HG03045 (cell line): ENCODE measurements around the gene SHLD3.
"Not testable (repeated sequence)": the region's sequence is repeated elsewhere in the genome, so short reads cannot be mapped to it uniquely, and the experiment has no call there.

Experiments used
- ATAC-seq: cut with Tn5 transposase; IDR thresholded peaks from one replicate; pipeline ENCODE4 v1.9.1; 2021; ENCODE audit warnings: mild to moderate bottlenecking, moderate library complexity; ENCODE audit not compliant: unreplicated experiment

SHLD3 gene, protein sequence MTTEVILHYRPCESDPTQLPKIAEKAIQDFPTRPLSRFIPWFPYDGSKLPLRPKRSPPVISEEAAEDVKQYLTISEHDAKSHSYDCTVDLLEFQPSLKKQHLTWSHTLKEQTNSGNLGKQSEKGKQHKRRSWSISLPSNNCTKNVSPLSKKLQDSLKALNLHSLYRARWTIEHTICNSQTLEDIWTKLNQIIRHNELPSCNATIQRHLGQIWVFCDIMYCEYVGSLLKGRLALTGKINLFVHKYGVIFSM

DNA sequence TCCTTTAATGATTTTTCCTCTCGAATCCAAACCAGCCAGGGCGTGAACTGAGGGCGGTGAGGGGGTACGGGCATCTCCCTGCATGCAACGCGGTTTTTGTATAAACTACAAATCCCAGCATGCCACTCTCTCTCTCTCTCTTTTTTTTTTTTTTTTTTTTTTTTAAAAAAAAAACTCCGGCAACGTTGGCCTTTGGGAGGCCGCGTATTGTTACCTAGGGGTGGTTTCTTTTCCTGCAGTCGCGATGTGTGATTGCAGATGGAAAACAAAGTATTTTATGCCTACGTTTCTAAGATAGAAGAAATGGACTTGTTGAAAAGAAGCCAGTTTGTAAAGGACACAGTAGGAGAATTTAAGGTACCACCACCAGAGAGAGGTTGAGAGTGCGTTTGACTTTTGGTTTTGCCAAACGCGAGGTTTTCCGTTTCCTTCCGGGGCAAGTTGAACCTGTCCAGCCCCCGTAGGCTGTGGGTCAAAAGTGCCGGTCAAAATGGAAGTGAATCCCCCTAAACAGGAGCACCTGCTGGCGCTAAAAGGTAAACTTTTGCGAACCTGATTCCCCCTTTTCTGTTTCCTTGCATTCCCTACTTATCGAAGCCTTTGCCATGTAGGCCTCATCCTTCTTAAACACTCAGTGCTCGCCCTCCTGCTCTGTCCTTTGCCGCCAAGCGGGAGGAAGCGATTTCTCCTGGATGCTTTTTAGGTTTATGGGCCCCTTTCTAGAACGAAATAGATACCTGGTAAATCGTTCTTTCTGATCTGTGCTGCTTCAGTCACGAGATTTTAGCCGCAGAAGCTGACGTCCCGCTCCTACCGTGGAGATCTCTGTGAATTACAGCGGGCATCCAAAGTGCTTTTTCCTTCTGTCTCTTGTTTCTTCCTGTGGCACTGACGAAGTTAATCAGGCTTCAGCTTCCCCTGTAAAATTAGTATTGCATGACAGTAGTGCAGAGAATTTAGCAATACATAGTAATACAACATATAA lies at the start of gene SHLD3, which contains the start of gene TRAPPC13:
TSS of gene SHLD3 (plus strand) at position 457 of the 985 bp plus-strand sequence. CDS start 4,561 bp downstream, outside the sequence.
TSS of gene TRAPPC13 (plus strand) at position 457 of the 985 bp plus-strand sequence. CDS start at position 491, 34 bp downstream.
- ATAC-seq, result peak; percentile 75

DNA sequence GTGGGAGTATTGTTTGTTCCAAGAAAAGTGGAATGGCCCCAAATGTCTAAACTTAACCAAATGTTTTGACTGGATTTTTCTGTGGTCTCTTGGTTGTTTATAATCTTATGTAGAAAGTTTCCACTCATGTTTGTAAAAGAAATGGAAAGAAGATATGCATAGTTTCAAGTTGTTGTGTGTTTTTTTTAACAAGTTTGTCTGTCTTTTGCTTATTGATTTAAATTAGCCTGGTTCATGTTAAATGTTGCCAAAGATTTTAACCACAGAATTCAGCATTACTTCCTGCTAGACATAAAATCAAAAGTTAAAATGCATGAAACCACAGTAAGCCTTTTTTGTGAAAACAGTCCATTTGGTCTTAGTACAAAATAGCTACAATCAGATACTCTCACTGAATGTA lies 47.7 kb upstream of the SHLD3 start:
- ATAC-seq, result no peak

DNA sequence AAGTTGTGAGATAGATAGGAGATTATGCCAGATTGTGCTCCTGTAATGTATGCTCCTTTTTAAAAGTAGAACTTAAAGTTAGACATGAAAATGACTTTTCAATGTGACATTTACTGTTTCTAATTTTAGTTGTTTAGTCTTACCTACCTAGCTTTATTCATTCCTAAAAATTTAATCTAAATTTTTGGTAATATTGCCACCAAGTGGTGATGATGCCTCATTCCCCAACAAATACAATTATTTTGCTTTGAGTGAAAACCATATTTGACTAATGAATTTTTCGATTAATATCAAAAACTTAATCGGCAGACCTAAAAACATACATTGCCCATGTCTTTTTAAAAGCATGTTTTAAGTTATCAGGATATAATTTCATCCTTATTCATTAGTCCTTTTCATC lies 36.1 kb upstream of the SHLD3 start:
- no peak for ATAC-seq

DNA sequence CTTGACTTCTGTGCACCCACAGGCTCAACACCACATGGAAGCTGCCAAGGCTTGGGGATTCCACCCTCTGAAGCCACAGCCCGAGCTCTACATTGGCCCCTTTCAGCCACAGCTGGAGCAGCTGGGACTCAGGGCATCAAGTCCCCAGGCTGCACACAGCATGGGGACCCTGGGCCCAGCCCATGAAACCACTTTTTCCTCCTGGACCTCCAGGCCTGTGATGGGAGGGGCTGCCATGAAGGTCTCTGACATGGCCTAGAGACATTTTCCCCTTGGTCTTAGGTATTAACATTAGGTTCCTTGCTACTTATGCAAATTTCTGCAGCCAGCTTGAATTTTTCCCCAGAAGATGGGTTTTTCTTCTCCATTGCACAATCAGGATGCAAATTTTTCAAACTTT lies 23.1 kb upstream of the SHLD3 start:
- ATAC-seq, result not testable (repeated sequence)

DNA sequence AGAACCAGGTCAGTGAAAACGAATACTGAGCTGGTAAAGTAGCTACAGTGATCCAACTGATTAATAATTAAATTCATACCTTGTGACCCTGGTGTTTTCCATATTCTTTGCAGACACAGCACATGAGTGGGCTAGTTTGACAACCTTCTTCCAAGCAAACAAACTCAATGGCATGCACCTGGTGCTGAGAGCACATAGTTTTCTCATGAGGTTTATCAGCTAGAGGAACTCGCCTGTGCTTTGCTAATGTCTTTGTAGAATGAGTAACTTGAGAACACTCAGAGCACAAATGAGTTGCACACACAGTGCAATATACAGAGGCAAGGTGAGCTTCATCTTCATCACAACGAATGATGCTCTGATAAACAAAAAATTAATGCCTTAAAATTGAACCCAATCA lies 13.3 kb upstream of the SHLD3 start:
- no peak for ATAC-seq

DNA sequence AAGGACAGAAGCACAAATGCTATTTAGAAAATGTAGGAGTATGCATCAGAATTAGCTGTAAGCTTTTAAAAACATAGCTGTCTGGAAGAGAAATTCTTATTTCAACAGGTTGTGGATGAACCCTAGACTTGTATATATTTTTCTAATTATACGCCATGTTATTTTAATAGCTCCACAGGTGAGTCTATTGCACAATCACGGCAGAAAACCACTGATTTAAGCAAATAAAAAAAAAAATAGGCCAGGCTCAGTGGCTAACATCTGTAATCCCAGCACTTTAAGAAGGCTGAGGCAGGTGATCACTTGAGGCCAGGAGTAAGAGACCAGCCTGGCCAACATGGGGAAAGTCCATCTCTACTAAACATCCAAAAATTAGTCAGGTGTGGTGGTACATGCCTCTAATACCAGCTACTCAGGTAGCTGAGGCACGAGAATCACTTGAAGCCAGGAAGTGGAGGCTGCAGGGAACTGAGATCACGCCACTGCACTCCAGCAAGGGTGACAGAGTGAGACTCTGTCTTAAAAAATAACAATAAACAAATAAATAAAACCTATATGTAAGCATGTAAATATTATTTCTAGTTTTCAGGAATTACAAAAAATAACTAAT lies 12.4 kb upstream of the SHLD3 start:
- ATAC-seq, result no peak

DNA sequence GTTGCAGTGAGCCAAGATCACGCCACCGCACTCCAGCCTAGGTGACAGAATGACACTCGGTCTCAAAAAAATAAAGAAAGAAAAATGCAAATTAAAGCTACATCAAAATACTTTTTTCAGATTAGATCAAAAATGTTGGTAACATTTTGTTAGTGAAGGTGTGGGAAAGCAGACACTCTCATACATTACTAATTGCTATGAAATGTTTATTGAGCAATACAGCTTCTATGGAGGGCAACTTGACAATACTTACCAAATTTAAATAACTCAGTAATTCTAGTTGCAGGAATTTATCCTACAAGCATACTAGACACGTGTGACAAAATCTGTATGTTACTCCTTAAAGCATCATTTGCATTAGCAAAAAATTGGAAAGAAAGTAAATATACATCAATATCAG lies 4.8 kb upstream of the SHLD3 start:
- ATAC-seq, result no peak

DNA sequence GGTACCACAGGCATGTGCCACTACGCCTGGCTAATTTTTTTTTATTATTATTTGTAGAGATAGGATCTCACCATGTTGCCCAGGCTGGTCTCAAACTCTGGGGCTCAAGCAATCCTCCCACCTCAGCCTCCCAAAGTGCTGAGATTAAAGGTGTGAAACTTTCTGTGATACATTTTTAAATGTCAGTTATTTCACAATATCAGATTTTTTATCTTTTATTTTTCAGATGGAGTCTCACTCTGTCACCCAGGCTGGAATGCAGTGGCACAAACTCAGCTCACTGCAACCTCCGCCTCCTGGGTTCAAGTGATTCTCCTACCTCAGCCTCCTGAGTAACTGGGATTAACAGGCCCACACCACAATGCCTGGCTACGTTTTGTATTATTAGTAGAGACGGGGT lies 2.9 kb upstream of the SHLD3 start:
- not testable (repeated sequence) for ATAC-seq

DNA sequence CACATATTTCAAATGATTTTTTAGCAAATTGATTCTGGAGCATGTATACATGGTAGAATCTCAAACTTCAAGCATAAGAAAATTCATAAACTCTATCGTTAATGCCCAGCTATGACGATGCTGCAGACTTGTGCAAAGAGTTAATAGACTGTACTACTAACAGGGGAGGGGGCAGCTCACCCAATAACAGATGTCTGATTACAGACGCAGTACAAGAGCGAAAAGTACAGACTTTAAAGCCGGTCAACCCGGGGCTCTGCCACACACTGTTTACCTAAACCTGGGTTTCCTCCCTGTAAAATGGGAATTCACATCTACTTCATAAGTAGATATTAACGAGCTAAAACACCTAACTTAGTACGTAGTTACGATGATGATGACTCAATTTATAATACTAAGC lies 1.3 kb upstream of the SHLD3 start:
- no peak for ATAC-seq

DNA sequence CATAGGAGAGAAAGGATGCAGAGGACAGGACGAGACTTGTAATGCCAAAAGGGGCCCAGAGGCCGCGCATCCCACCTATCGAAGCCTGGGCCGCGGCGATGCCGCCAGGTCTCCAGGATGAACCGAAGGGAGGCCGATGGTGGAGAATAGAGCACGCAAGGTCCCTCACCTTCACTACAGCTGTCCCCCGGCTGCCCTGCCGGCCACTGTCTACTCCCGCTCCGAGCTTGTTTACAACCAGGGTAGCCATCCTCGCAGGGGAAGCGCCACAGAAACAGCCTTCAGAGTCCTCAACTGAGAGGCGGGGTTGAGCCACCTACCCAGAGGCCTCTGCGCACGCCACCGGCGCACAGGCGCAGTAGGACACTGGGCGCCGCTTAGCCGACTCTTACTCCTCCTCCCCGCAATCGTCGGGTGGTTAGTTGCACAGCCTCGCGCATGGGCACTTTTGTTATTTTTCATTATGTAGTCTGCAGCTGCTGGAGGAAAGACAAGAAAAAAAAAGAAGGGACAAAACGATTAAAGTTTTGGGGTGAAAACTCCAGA lies 729 bp upstream of the SHLD3 start, which contains the start of gene TRIM23:
TSS of gene TRIM23 (minus strand) at position 309 of the 546 bp plus-strand sequence. CDS start at position 250, 59 bp downstream.
- ATAC-seq, result peak; percentile 95

DNA sequence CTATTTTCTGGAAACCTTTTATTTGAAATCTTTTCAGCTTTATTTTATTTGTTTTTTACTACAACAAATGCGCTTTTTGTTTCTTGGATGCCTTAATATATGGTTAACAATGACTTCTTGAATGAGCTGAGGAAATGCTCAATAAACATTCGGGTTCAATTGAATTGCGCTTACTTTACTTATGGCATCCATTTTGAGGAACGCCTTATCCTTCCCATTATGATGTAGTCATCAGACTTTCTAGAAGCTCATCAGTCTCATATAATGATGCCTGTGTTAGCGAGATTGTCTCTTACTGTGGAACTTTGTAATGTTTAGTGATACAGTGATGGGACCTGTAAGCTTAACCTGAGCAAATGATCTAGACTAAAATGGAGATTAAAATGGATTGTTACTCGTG lies 916 bp downstream of the SHLD3 start:
- ATAC-seq, result no peak

DNA sequence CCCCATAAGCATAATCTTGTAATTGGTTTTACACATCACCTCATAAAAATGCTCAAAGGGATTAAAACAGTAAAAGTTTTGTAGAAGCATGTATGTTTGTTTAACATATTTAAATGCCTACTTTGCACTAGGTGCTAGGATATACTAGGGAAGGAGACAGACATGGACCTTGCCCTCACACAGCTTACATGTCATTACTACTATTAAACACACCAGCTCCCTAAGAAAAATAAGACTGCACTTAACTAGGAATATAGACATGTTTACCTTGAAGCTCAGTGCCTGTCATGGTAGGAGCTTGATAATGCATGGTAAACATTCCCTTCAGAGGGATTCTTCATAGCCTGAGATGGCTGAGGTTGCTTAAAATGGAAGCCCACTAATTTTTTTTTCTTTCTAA lies 6.2 kb downstream of the SHLD3 start:
- ATAC-seq, result no peak

DNA sequence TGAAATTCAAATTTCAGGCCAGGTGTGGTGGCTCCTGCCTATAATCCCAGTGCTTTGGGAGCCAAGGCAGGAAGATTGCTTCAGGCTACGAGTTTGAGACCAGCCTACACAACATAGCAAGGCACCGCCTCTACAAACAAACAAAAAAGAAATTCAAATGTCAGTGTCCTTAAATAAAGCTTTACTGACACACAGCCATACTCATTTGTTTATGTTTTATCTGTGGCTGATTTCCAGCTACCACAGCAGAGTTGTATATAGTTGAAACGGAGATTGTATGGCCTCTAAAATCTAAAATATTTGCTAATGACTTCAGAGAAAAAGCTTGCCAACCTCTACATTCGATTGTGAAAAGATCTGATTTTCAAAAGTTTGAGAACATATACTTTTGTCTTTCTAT lies 15.4 kb downstream of the SHLD3 start:
- no peak for ATAC-seq

DNA sequence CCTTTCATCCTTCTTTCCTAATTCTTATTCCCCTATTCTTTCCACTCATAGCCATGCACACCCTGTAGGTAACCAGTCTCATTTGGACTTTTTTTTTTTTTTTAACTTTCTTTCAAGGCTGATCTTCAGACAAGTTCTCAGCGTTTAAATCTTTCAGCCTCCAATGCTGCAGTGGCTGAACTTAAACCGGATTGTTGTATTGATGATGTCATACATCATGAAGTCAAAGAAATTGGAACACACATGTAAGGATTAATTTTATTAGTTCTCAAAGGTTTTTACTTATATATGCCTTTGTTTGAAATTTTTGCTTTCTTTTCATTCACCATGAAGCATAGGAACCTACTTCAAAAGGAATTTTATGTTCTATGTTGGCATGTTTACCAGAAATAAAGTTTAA lies 22.1 kb downstream of the SHLD3 start:
- ATAC-seq, result no peak

DNA sequence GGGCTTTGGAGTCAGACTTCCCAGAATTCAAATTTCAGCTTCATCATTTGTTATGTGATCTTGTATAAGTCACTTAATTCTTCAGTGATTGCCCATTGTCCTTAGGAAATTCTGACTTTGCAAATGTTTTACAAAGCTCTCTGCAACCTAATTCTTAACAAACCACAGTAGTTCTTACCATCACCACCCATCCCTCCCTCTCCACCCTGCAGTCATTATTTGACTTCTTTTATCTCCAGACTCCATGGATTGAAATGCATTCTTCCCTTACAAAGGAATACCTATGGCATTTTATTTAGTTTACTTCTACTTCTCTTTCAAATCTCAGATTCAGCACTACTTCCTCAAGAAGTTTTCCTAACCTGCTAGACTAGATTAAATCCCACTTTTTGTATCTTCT lies 23.1 kb downstream of the SHLD3 start:
- no peak for ATAC-seq

DNA sequence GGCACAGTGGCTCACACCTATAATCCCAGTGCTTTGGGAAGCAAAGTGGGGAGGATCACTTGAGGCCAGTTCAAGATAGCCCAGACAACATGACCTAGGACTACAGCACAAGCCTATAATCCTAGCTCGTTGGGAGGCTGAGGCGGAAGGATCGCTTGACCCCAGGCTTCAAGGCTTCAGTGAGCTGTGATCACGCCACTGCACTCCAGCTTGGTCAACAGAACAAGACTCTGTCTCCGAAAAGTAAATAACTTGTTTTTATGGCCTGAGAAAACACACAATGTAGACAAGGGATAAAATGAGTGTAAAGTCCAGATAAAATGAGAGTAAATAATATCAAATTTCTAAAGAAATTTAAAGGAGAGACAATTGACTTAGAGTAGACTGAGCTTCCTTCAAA lies 26.3 kb downstream of the SHLD3 start:
- no peak for ATAC-seq

DNA sequence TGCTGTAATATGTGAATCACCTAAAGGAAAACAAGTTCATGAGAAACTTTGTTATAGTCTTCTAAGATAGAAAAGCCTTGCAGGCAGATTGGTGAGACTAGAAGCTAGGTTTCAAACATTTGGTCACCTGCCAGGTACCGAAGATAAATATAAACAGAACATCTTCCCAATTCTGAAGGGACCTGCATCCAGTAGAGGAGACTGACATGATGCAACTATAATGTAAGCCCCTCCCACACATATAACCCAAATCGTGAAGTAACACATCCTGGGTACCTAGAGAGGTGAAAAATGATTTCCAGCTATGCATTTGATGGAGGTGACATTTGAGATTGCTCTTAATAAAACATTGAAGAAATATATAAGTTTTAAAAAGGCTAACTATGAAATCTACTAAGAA lies 29.9 kb downstream of the SHLD3 start:
- ATAC-seq, result no peak

DNA sequence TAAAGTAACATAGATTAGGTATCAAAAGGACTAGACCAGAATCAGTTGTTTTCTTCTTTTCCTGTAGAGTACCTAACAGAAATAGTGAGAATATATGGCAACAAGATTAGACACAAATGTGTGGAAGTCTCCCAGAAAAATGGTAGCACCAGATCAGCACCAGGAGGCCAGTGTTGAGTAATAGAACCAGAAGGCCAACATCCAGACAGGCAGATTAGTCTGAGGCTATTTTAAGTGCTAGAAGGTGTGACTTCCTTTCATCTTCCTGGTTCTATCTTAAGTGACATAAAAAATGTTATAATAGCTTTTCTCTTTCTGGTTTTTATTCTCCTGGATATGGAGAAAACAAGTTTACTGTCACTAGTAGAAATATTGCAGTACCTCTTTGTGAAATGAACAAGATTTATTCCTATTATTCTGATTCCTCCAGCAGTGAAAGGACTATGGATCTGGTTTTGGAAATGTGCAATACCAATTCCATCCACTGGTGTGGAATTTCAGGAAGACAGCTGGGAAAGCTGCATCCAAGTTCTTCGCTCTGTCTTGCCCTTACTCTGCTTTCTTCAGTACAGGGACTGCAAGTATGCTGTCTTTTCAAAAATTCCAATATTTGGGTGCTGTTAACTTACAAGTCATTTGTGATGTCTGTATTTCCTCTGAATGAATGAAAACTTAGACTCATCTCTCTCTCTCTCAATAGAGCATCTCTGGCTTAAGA lies 39.1 kb downstream of the SHLD3 start:
- no peak for ATAC-seq

DNA sequence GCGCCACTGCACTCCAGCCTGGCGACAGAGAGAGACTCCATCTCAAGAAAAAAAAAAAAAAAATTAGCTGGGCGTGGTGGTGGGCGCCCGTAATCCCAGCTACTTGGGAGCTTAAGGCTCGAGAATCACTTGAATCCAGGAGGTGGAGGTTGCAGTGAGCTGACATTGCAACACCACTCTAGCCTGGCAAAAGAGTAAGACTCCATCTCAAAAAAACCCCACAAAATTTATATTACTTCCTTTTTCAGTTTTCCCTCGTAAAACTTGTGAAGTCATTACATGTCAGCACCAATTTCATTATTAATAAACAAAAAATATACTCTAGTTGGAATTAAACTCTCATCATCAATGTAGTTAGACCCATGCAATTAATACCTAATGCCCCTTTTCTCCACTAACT lies 43.9 kb downstream of the SHLD3 start:
- ATAC-seq, result no peak

DNA sequence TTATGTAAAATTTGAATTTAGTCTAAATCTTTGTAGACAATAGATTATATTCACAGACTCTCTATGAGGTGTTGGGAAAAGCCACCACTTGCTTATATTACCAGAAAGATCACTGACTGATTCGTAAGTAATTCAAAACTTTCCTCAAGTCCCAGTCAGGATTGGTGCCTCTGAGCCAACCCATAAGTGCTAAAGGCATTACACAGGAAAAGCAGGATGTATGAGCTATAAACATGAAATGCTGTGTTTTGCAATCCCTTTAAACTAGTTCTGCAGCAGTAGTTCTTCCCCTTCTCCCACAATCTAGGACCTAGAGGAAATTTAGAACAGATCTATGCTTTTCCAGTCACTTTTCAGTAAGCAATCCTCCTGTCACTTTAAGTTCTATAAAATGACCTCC lies 48.0 kb downstream of the SHLD3 start:
- ATAC-seq, result no peak
